ENCODE measurements around the gene AMACR.
"Not testable (repeated sequence)": the region's sequence is repeated elsewhere in the genome, so short reads cannot be mapped to it uniquely, and the experiment has no call there.

The AMACR gene

GRCh38 chr5:34035756-34036155 lies 27.9 kb upstream of the AMACR start:
- no peak for DNase-seq

- no peak for DNase-seq
Measured at GRCh38 chr5:34034534-34035327, 26.9 kb upstream of the AMACR start.

- no peak for DNase-seq
Measured at GRCh38 chr5:34031966-34032365, 24.1 kb upstream of the AMACR start.

GRCh38 chr5:34031117-34031516 lies 23.3 kb upstream of the AMACR start:
- no peak for DNase-seq

GRCh38 chr5:34030585-34030984 lies 22.7 kb upstream of the AMACR start:
- DNase-seq: not testable (repeated sequence)

- DNase-seq: no peak
Measured at GRCh38 chr5:34030048-34030447, 22.2 kb upstream of the AMACR start.

GRCh38 chr5:34028349-34028748 lies 20.5 kb upstream of the AMACR start:
- no peak for DNase-seq

GRCh38 chr5:34026089-34026761 lies 18.4 kb upstream of the AMACR start:
- DNase-seq: no peak

- peak; percentile 68 for DNase-seq
Measured at GRCh38 chr5:34022121-34022705, 14.4 kb upstream of the AMACR start.

- DNase-seq: no peak
Measured at GRCh38 chr5:34021334-34021733, 13.5 kb upstream of the AMACR start.

GRCh38 chr5:34020726-34021125 lies 12.9 kb upstream of the AMACR start:
- no peak for DNase-seq

GRCh38 chr5:34017254-34017653 lies 9.4 kb upstream of the AMACR start:
- no peak for DNase-seq

GRCh38 chr5:34016750-34017149 lies 8.9 kb upstream of the AMACR start:
- DNase-seq: no peak

- DNase-seq: no peak
Measured at GRCh38 chr5:34016222-34016621, 8.4 kb upstream of the AMACR start.

- DNase-seq: peak; percentile 41
Measured at GRCh38 chr5:34015120-34015822, 7.4 kb upstream of the AMACR start.

- no peak for DNase-seq
Measured at GRCh38 chr5:34014626-34015025, 6.8 kb upstream of the AMACR start.

GRCh38 chr5:34013547-34013946 lies 5.7 kb upstream of the AMACR start:
- no peak for DNase-seq

GRCh38 chr5:34012791-34013190 lies 4.9 kb upstream of the AMACR start:
- no peak for DNase-seq

- no peak for DNase-seq
Measured at GRCh38 chr5:34011536-34011935, 3.7 kb upstream of the AMACR start.

GRCh38 chr5:34010146-34010545 lies 2.3 kb upstream of the AMACR start:
- DNase-seq: not testable (repeated sequence)

GRCh38 chr5:34009610-34010009 lies 1.8 kb upstream of the AMACR start:
- no peak for DNase-seq

- no peak for DNase-seq
Measured at GRCh38 chr5:34008802-34009201, 952 bp upstream of the AMACR start.

- no peak for DNase-seq
Measured at GRCh38 chr5:34007201-34007620, 639 bp downstream of the AMACR start.

All from activated CD4-positive, alpha-beta T cell treated with anti-CD3 and anti-CD28 coated beads for 48 hours (primary cell).